Uterus (tissue), 4 donors: ENCODE measurements around the gene CBX1. TPM values are rescaled to one million over a fixed set of nuclear protein-coding genes. Genes with fewer than 3 reads are reported as not detected.

ENCODE experiments used
- DNase-seq, 2 donors: peaks; one replicate each; pipeline ENCODE4 v3.0.0-alpha.2; 2019 to 2020
- H3K27ac ChIP-seq, 2 donors: fragments of 200-600 bp; sonication (generic); 1 replicate in 1 of 2; 2 replicates in 1 of 2; pipeline ENCODE4 v1.5.1; 2016 to 2018
- H3K27me3 ChIP-seq, 2 donors: fragments of 200-600 bp; sonication (generic); one replicate each; pipeline ENCODE4 v1.5.1; 2018 to 2019; ENCODE audit warnings: control low read depth in 1 of 2
- H3K36me3 ChIP-seq, 2 donors: fragments of 200-600 bp; sonication (generic); one replicate each; pipeline ENCODE4 v1.5.1; 2019; ENCODE audit warnings: control low read depth in 1 of 2
- H3K4me1 ChIP-seq, 2 donors: fragments of 200-600 bp; sonication (generic); one replicate each; pipeline ENCODE4 v1.5.1; 2018 to 2019; ENCODE audit warnings: control low read depth in 1 of 2
- H3K4me3 ChIP-seq, 2 donors: fragments of 200-600 bp; sonication (generic); 1 replicate in 1 of 2; 2 replicates in 1 of 2; pipeline ENCODE4 v1.5.1; 2018 to 2019; ENCODE audit warnings: mild to moderate bottlenecking in 1 of 2
- H3K9me3 ChIP-seq, 2 donors: fragments of 200-600 bp; sonication (generic); one replicate each; pipeline ENCODE4 v1.5.1; 2019; ENCODE audit warnings: control low read depth in 1 of 2
- CTCF ChIP-seq, 4 experiments: fragments of 200-600 bp in 2 of 4; fragments of 450-650 bp in 2 of 4; sonication (generic) in 2 of 4; IDR thresholded peaks; one replicate each; pipeline ENCODE4 v1.5.1; 2016 to 2019; ENCODE audit warnings: antibody characterized with exemption in 4 of 4, mild to moderate bottlenecking in 2 of 4, moderate library complexity in 1 of 4
- POLR2A ChIP-seq, 2 donors: fragments of 450-650 bp; IDR thresholded peaks; one replicate each; pipeline ENCODE4 v1.6.1; 2016; ENCODE audit warnings: antibody characterized with exemption in 2 of 2, mild to moderate bottlenecking in 1 of 2, moderate library complexity in 1 of 2
- intact Hi-C: fragments of 100-400 bp; cut with DNase I; formaldehyde crosslinking; loops from one replicate; pipeline ENCODE4 v1.15.1; 2023; ENCODE audit warnings: low total_unique reads
- total RNA-seq, 4 donors: library from RNA; depleted of rRNA in 3 of 4; stranded (reverse); fragments of >200 nt in 3 of 4; gene quantifications; one replicate each; pipeline versions ENCODE4 v1.1.0 to v1.2.4, GENCODE V29; 2014 to 2023
- donor health status: DM: yes; HTN: yes; CAD: no.

Gene CBX1
- total RNA-seq, 4 donors from 2014 or later = 47.1 to 132 (median 81.3) TPM

- Histone ChIP-seq H3K27me3 (no peaks in the 10 kb centered on the region), H3K4me3 (peak overlapping the region; percentile 25 to 33), H3K27ac (peak overlapping the region; percentile 98), H3K36me3 (no peaks in the 10 kb centered on the region), H3K9me3 (no peaks in the 10 kb centered on the region), H3K4me1 (peaks cover 13 to 41% of the 10 kb centered on the region in 2 donors)
- TF ChIP-seq CTCF (IDR thresholded peaks at IDR 0.05) (no peak), POLR2A (IDR thresholded peaks at IDR 0.05) (peak in 1 of 2 donors; percentile 10)
- intact Hi-C loops = no loop called here
- peak; percentile 83 to 87 for DNase-seq
Observed at GRCh38 chr17:48054238-48055185, 46.8 kb downstream of the CBX1 start.

GRCh38 chr17:48053758-48054237 lies 47.5 kb downstream of the CBX1 start:
- no peaks in the 10 kb centered on the region for H3K36me3 ChIP-seq
- peaks cover 13 to 41% of the 10 kb centered on the region in 2 donors for H3K4me1 ChIP-seq
- DNase-seq = no peak
- H3K9me3 ChIP-seq = no peaks in the 10 kb centered on the region
- intact Hi-C loops = no loop called here
- peak overlapping the region; percentile 25 to 33 for H3K4me3 ChIP-seq
- H3K27ac ChIP-seq = peak overlapping the region; percentile 98
- no peaks in the 10 kb centered on the region for H3K27me3 ChIP-seq
- TF ChIP-seq POLR2A (IDR thresholded peaks at IDR 0.05) (no peak), CTCF (IDR thresholded peaks at IDR 0.05) (no peak)

GRCh38 chr17:48052956-48053757 lies 48.1 kb downstream of the CBX1 start:
- H3K27ac ChIP-seq = peak overlapping the region; percentile 98
- DNase-seq = peak; percentile 62 to 83
- intact Hi-C loops = no loop called here
- H3K27me3 ChIP-seq = no peaks in the 10 kb centered on the region
- H3K4me3 ChIP-seq = peak overlapping the region; percentile 25 to 33
- no peaks in the 10 kb centered on the region for H3K36me3 ChIP-seq
- peaks cover 13 to 41% of the 10 kb centered on the region in 2 donors for H3K4me1 ChIP-seq
- no peaks in the 10 kb centered on the region for H3K9me3 ChIP-seq
- TF ChIP-seq POLR2A (IDR thresholded peaks at IDR 0.05) = no peak
- TF ChIP-seq CTCF (IDR thresholded peaks at IDR 0.05) = no peak

GRCh38 chr17:48051706-48052486 lies 49.4 kb downstream of the CBX1 start:
- Histone ChIP-seq H3K9me3 (no peaks in the 10 kb centered on the region), H3K4me3 (peak overlapping the region; percentile 5 to 21), H3K4me1 (peaks cover 15 to 44% of the 10 kb centered on the region in 2 donors), H3K36me3 (no peaks in the 10 kb centered on the region), H3K27me3 (no peaks in the 10 kb centered on the region), H3K27ac (peak overlapping the region; percentile 98)
- peak; percentile 74 to 91 for DNase-seq
- TF ChIP-seq POLR2A (IDR thresholded peaks at IDR 0.05) (no peak), CTCF (IDR thresholded peaks at IDR 0.05) (peak in 2 of 4 experiments; percentile 24 to 44)
- intact Hi-C loops = no loop called here
